Ammon's horn (tissue), 1 donor: ENCODE measurements around the gene ZNRF1.
"Not testable (repeated sequence)": the region's sequence is repeated elsewhere in the genome, so short reads cannot be mapped to it uniquely, and the experiment has no call there.

Experiments used
- DNase-seq: peaks from one replicate; pipeline ENCODE4 v3.0.0-alpha.2; 2016; ENCODE audit warnings: low spot score

ZNRF1 gene

GRCh38 chr16:74998481-74999218 lies at the start of gene ZNRF1:
TSS of gene ZNRF1 (plus strand) at chr16:74999024. CDS start at chr16:74999672, 648 bp downstream.
- peak; percentile 72 for DNase-seq

DNA sequence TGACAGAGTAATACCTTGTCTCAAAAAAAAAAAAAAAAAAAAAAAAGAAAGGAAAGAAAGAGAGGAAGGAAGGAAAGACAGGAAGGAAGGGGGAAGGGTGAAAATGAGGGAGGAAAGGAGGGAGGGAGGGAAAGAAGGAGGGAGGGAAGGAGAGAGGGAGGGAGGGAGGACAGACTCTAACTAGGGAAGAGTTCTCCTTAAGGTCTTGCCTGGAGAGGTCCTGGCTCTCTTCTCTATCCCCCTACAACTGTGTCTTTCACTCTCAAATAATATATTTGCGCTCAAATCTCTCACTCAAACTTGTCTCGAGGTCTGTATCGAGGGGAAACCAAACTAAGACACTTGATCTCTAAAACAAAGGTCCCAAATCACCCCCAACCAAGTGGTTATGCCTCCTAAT lies 49.5 kb upstream of the ZNRF1 start:
- DNase-seq, result no peak

DNA sequence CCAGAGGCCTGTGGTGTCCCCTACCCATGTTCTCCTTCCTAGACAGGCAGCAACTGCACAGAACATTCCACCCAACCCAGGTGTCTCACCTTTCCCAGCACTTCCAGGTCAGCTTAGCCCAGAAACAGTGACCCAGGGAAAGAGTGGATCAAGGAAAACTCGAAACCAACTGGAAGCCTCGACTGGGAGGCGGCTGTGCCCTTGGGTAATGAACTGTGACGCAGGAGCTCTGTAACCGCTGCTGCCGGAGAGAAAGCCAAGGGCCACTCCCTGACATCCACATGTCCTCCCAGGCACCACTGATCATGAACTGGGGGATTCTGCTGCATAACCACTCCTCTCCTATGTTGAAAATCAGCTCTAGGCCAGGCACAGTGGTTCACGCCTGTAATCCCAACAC lies 48.3 kb upstream of the ZNRF1 start:
- no peak for DNase-seq

- DNase-seq, result no peak
Observed at GRCh38 chr16:74951206-74951605, 47.6 kb upstream of the ZNRF1 start.

- no peak for DNase-seq
Observed at GRCh38 chr16:74951681-74952080, 47.1 kb upstream of the ZNRF1 start.

DNA sequence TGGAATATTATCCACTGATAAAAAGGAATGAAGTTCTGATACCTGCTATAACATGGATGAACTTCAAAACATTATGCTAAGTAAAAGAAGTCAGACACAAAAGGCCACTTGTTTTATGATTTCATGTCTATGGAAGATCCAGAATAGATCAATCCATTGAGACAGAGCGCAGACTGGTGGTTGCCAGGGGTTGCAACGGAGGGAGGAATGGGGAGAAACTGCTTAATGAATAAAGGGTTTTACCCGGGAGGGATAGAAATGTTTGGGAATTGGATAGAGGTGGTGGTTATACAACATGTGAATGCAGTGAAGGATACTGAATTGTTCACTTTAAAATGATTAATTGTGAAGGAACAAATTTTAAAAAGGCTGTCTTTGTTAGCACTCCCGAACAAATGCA lies 44.1 kb upstream of the ZNRF1 start:
- DNase-seq, result peak; percentile 70

DNA sequence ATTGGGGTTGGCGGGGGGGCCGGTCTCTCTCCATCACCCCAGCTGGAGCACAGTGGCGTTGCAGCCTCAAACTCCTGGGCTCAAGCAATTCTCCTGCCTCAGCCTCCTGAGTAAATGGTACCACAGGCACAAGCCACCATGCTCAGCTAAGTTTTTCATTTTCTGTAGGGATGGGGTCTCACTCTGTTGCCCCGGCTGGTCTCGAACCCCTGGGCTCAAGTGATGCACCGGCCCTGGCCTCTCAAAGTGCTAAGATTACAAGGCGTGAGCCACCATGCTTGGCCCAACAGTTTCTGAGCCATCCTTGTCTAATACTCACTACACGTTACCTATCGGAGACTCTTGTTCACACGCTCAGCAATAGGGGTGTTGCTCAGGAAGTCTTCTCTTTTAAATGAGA lies 25.5 kb upstream of the ZNRF1 start:
- DNase-seq, result no peak

DNA sequence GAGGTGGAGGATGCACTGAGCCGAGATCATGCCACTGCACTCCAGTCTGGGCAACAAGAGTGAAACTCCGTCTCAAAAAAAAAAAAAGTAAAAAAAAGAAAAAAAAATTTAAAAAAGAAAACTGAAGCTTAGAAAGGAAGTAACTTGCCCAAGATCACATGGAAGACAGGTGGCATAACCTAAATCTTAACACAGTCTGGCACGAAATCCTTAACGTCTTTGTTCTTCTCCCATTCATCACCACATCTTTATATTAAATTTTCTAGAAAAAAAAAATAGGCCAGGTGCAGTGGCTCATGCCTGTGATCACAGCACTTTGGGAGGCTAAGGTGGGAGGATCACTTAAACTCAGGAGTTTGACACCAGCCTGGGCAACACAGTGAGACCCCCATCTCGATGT lies 23.2 kb upstream of the ZNRF1 start:
- no peak for DNase-seq

GRCh38 chr16:74982256-74982655 lies 16.6 kb upstream of the ZNRF1 start:
- DNase-seq, result no peak

DNA sequence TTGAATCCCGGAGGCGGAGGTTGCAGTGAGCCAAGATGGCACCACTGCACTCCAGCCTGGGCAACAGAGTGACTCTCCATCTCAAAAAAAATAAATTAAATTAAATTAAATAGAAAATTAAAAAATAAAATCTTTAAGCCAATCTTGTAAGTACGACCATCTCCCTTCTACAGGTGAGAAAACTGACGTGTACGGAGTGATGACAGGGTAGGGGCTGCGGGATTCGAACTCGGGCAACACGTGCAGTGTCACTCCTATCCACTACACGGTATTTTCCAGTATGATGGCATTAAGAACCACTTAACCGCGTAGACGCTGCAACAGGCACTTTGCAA lies 14.7 kb upstream of the ZNRF1 start:
- DNase-seq, result no peak

- DNase-seq, result peak; percentile 100
Observed at GRCh38 chr16:74984529-74985296, 14.1 kb upstream of the ZNRF1 start, which contains the start of gene WDR59. TSS of gene WDR59 (minus strand) at chr16:74985123. CDS start at chr16:74985017, 106 bp downstream.

DNA sequence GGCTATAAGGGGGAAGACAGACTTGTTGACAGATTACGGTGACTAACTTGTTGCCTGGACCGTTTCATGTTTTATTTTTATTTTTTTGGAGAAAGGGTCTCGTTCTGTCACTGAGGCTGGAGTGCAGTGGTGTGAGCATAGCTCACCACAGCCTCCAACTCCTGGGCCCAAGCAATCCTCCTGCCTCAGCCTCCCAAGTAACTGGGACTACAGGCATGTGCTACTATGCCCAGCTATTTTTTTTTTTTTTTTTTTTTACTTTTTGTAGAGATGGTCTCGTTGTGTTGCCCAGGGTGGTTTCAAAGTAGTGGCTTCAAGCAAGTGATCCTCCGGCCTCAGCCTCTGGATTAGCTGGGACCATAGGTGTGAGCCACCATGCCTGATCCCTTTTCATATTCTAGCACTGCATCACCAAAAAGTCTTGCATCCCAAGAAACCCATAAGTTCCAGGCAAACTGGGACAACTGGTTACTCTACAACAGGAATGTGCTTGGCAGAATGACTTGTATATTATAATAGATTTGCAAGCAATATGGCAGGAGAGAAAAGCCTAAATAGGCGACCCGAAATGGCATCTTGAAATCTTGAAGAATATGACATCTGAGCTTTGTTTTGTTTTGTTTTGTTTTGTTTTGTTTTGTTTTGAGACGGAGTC lies 11.7 kb upstream of the ZNRF1 start:
- no peak for DNase-seq

- DNase-seq, result not testable (repeated sequence)
Observed at GRCh38 chr16:74989864-74990263, 9.0 kb upstream of the ZNRF1 start.

GRCh38 chr16:74990832-74991231 lies 8.0 kb upstream of the ZNRF1 start:
- no peak for DNase-seq

GRCh38 chr16:74991268-74991592 lies 7.6 kb upstream of the ZNRF1 start:
- no peak for DNase-seq

GRCh38 chr16:74991593-74992403 lies 7.0 kb upstream of the ZNRF1 start:
- no peak for DNase-seq

GRCh38 chr16:74995986-74996385 lies 2.8 kb upstream of the ZNRF1 start:
- no peak for DNase-seq

DNA sequence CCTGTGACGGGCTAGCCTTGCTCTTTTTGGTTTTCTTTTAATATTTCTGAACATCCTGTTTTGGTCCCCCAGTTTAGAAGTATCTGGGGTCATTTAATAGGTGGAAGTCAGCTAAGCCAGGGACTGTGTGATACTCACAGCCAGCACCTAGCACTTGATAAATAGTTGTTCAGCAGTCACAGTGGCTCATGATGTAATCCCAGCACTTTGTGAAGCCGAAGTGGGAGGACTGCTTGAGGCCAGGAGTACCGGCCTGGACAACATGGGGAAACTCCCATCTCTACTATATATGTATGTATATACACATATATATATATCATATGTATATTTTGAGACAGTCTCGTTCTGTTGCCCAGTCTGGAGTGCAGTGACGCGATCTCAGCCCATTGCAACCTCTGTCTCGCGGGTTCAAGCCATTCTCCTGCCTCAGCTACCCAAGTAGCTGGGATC lies 1.8 kb upstream of the ZNRF1 start:
- DNase-seq, result no peak

GRCh38 chr16:74999219-74999608 lies 390 bp downstream of the ZNRF1 start:
- DNase-seq, result peak; percentile 34

GRCh38 chr16:74999609-75000480 lies 1.0 kb downstream of the ZNRF1 start:
- DNase-seq, result peak; percentile 46

GRCh38 chr16:75000481-75001081 lies 1.8 kb downstream of the ZNRF1 start:
- no peak for DNase-seq
